Upper lobe of left lung (tissue), 6 donors: ENCODE results near the gene KLK15. TPM values are rescaled to one million over a fixed set of nuclear protein-coding genes. Genes with fewer than 3 reads are reported as not detected.

Source experiments
- ATAC-seq, 2 donors: fragments of 200-7000 bp; cut with Tn5 transposase; one replicate each; pipeline ENCODE4 v1.9.1; 2022; ENCODE audit warnings: mild to moderate bottlenecking in 2 of 2, moderate library complexity in 2 of 2; ENCODE audit not compliant: low FRiP score in 2 of 2
- DNase-seq, 2 donors: peaks; one replicate each; pipeline ENCODE4 v3.0.0-alpha.2; 2019 to 2020
- H3K27ac ChIP-seq, 4 donors: fragments of 200-600 bp; sonication (generic); one replicate each; pipeline ENCODE4 v1.5.1; 2016 to 2019
- H3K27me3 ChIP-seq, 4 donors: fragments of 200-600 bp; sonication (generic); one replicate each; pipeline ENCODE4 v1.5.1; 2017 to 2019
- H3K36me3 ChIP-seq, 4 donors: fragments of 200-600 bp; sonication (generic); one replicate each; pipeline ENCODE4 v1.5.1; 2016 to 2019
- H3K4me1 ChIP-seq, 4 donors: fragments of 200-600 bp; sonication (generic); one replicate each; pipeline ENCODE4 v1.5.1; 2018 to 2019
- H3K4me3 ChIP-seq, 4 donors: fragments of 200-600 bp; sonication (generic); one replicate each; pipeline ENCODE4 v1.5.1; 2017 to 2019; ENCODE audit warnings: mild to moderate bottlenecking in 2 of 4, moderate library complexity in 1 of 4
- H3K9me3 ChIP-seq, 4 donors: fragments of 200-600 bp; sonication (generic); one replicate each; pipeline ENCODE4 v1.5.1; 2018 to 2019
- CTCF ChIP-seq, 6 experiments: fragments of 450-650 bp in 4 of 6; fragments of 200-600 bp in 2 of 6; sonication (generic) in 2 of 6; IDR thresholded peaks; one replicate each; pipeline ENCODE4 v1.5.1; 2016 to 2019; ENCODE audit warnings: antibody characterized with exemption in 6 of 6
- EP300 ChIP-seq, 4 donors: sonication (generic); formaldehyde crosslinking; IDR thresholded peaks; one replicate each; pipeline ENCODE4 v1.5.1; 2017; ENCODE audit warnings: antibody characterized with exemption in 4 of 4, control low read depth in 2 of 4
- POLR2A ChIP-seq, 4 donors: fragments of 450-650 bp; IDR thresholded peaks; one replicate each; pipeline ENCODE4 v1.5.1; 2016 to 2017; ENCODE audit warnings: antibody characterized with exemption in 4 of 4, mild to moderate bottlenecking in 2 of 4
- POLR2AphosphoS5 ChIP-seq, 2 donors: sonication (generic); formaldehyde crosslinking; IDR thresholded peaks; one replicate each; pipeline ENCODE4 v1.5.1; 2017; ENCODE audit warnings: antibody characterized with exemption in 2 of 2
- WGBS, 2 donors: methylation state at CpG; one replicate each; pipeline ENCODE4 v1.1.5; 2017 to 2018; 5-methylcytosine and 5-hydroxymethylcytosine counted together
- total RNA-seq, 6 donors: library from RNA; depleted of rRNA in 4 of 6; stranded (reverse); fragments of >200 nt in 4 of 6; gene quantifications; one replicate each; pipeline versions ENCODE4 v1.1.0 to v1.2.1, GENCODE V29; 2016 to 2021
- donor health status: DM: no; HTN: no; CAD: no; lungs with moderate emphysema.
- donor health status: DM: no; HTN: yes; CAD: no; lungs with severe emphysema.

The KLK15 gene
- not detected for total RNA-seq

- WGBS, 2 donors = 59 to 68% methylated on average over 8 of the region's 8 CpGs
- Histone ChIP-seq H3K27ac (no peak within 1 kb of the TSS), H3K27me3 (peaks cover 0 to 8% (median 3%) of the 10 kb centered on the region in 4 donors), H3K4me3 (no peak within 1 kb of the TSS), H3K36me3 (no peaks in the 10 kb centered on the region), H3K4me1 (peaks cover 4 to 16% (median 10%) of the 10 kb centered on the region in 4 donors), H3K9me3 (no peaks in the 10 kb centered on the region)
- ATAC-seq = no peak
- no peak for DNase-seq
- TF ChIP-seq EP300 (IDR thresholded peaks at IDR 0.05) (no peak), POLR2AphosphoS5 (IDR thresholded peaks at IDR 0.05) (no peak), POLR2A (IDR thresholded peaks at IDR 0.05) (no peak), CTCF (IDR thresholded peaks at IDR 0.05) (no peak)
Measured at GRCh38 chr19:50833117-50833801, at the start of gene KLK15. TSS of gene KLK15 (minus strand) at chr19:50833574. CDS start at chr19:50831492, 2,082 bp downstream.

GRCh38 chr19:50882188-50882587 lies 48.8 kb upstream of the KLK15 start:
- TF ChIP-seq POLR2A (IDR thresholded peaks at IDR 0.05) (no peak), EP300 (IDR thresholded peaks at IDR 0.05) (no peak), POLR2AphosphoS5 (IDR thresholded peaks at IDR 0.05) (no peak), CTCF (IDR thresholded peaks at IDR 0.05) (no peak)
- Histone ChIP-seq H3K36me3 (no peaks in the 10 kb centered on the region), H3K27me3 (no peaks in the 10 kb centered on the region), H3K4me3 (no peak overlapping the region), H3K27ac (no peak overlapping the region), H3K9me3 (no peaks in the 10 kb centered on the region), H3K4me1 (no peaks in the 10 kb centered on the region)
- WGBS, 2 donors = 60 to 67% methylated on average over 3 of the region's 3 CpGs
- ATAC-seq (no peak), DNase-seq (no peak)

GRCh38 chr19:50880241-50880640 lies 46.9 kb upstream of the KLK15 start:
- Histone ChIP-seq H3K4me3 (no peak overlapping the region), H3K4me1 (no peaks in the 10 kb centered on the region), H3K36me3 (no peaks in the 10 kb centered on the region), H3K27ac (no peak overlapping the region), H3K9me3 (no peaks in the 10 kb centered on the region), H3K27me3 (no peaks in the 10 kb centered on the region)
- DNase-seq (no peak), ATAC-seq (no peak)
- TF ChIP-seq EP300 (IDR thresholded peaks at IDR 0.05) (no peak), CTCF (IDR thresholded peaks at IDR 0.05) (no peak), POLR2AphosphoS5 (IDR thresholded peaks at IDR 0.05) (no peak), POLR2A (IDR thresholded peaks at IDR 0.05) (no peak)
- 75 to 76% methylated on average over 5 of the region's 5 CpGs for WGBS, 2 donors

- Histone ChIP-seq H3K4me1 (no peaks in the 10 kb centered on the region), H3K9me3 (no peaks in the 10 kb centered on the region), H3K4me3 (no peak overlapping the region), H3K27ac (no peak overlapping the region), H3K27me3 (no peaks in the 10 kb centered on the region), H3K36me3 (no peaks in the 10 kb centered on the region)
- no peak for ATAC-seq
- TF ChIP-seq POLR2AphosphoS5 (IDR thresholded peaks at IDR 0.05) (no peak), EP300 (IDR thresholded peaks at IDR 0.05) (no peak), CTCF (IDR thresholded peaks at IDR 0.05) (no peak), POLR2A (IDR thresholded peaks at IDR 0.05) (no peak)
- no peak for DNase-seq
- 44 to 58% methylated on average over 5 of the region's 5 CpGs for WGBS, 2 donors
Measured at GRCh38 chr19:50878851-50879250, 45.5 kb upstream of the KLK15 start.

- H3K4me1 ChIP-seq = no peaks in the 10 kb centered on the region
- 19 to 20% methylated on average over 8 of the region's 8 CpGs for WGBS, 2 donors
- H3K27ac ChIP-seq = no peak overlapping the region
Measured at GRCh38 chr19:50877338-50877737, 44.0 kb upstream of the KLK15 start.

More at GRCh38 chr19:50877338-50877737, 44.0 kb upstream of the KLK15 start:
- Histone ChIP-seq H3K36me3 (no peaks in the 10 kb centered on the region), H3K4me3 (no peak overlapping the region), H3K9me3 (no peaks in the 10 kb centered on the region), H3K27me3 (no peaks in the 10 kb centered on the region)
- TF ChIP-seq EP300 (IDR thresholded peaks at IDR 0.05) (no peak), POLR2AphosphoS5 (IDR thresholded peaks at IDR 0.05) (no peak), POLR2A (IDR thresholded peaks at IDR 0.05) (no peak), CTCF (IDR thresholded peaks at IDR 0.05) (no peak)
- ATAC-seq (no peak), DNase-seq (peak in 1 of 2 donors; percentile 52)
